Frontal cortex (tissue), 4 donors: ENCODE data around the gene VPS35. TPM values are rescaled to one million over a fixed set of nuclear protein-coding genes. Genes with fewer than 3 reads are reported as not detected.
"Not testable (repeated sequence)": the region's sequence is repeated elsewhere in the genome, so short reads cannot be mapped to it uniquely, and the experiment has no call there.

Source experiments
- DNase-seq, 2 donors: peaks; one replicate each; pipeline ENCODE4 v3.0.0; 2012; ENCODE audit warnings: low spot score in 2 of 2
- FAIRE-seq: peaks from 2 replicates; lab custom pipeline; 2012; peaks lifted over from hg19 to GRCh38; lab: Jason Lieb, UNC
- total RNA-seq: library from RNA; depleted of rRNA; stranded (reverse); fragments of >200 nt; gene quantifications from one replicate; pipeline ENCODE4 v1.2.3, GENCODE V29; 2014
- donor health status: control.
- donor health status: control.
- donor health status: control.

VPS35 gene
- total RNA-seq, 1 donor from 2014 or later = 183 TPM

DNA sequence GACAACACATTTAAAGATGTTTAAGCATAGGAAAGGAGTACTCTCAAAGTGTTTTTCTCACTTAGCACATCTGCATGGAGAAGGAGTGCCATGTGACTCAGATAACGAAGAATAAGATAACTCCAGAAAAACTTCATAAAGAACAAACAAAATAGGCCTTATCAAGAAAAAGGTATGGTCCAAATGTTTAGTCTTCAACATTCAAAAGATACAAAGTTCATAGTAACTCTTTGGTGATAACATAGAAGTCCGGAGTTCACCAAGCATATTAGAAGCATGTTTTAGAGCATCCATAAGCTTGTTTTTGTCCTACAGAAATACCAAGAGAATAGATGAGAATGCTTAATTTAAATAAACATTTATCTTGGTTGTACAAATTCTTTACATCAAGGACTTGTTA lies 7.1 kb downstream of the VPS35 start:
- not testable (repeated sequence) for FAIRE-seq

DNA sequence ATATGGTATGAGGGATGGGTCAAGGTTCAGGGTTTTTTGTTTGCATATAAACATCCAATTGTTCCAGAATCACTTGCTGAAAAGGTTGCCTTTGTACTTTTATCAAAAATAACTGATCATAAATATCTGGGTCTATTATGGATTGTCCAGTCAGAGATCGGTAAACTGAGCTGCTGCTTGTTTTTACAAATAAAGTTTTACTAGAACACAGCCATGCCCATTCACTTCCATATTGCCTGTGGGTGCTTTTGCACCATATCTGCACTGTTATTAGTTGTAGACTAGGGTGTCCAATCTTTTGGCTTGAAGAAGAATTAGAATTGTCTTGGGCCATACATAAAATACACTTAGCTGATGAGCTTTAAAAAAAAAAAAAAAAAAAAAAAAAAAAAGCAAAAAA lies 11.0 kb downstream of the VPS35 start:
- not testable (repeated sequence) for DNase-seq, FAIRE-seq

More for the DNA sequence above, 7.1 kb downstream of the VPS35 start:
- DNase-seq = not testable (repeated sequence)

DNA sequence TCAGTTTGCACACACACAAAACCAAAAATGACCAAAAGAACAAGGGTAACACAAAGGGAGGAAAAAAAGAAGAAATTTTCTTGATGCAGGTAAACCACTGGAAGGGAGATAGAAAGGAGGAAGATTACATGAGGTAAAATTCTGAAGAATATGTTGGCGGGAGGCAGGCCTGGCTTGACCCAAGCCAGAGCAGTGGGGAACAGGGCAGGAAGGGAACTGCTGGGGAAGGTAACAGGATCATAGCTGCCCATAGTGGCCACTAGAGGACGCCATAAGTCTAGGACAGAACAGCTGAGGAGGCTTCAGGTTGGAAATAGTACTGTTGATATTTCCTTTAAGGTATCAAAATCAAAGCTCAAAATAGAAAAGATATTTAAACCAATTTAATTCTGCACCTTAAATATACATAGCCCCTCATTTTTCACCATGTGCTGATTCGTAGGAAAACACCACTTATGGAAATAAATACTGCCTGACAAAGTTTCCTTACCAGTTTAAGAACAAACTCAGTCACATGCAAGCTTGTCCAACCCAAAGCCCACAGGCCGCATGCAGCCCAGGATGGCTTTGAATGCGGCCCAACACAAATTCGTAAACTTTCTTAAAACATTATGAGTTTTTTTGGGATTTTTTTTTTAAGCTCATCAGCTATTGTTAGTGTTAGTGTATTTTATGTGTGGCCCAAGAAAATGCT lies 15.5 kb downstream of the VPS35 start:
- DNase-seq (no peak), FAIRE-seq (no peak)

DNA sequence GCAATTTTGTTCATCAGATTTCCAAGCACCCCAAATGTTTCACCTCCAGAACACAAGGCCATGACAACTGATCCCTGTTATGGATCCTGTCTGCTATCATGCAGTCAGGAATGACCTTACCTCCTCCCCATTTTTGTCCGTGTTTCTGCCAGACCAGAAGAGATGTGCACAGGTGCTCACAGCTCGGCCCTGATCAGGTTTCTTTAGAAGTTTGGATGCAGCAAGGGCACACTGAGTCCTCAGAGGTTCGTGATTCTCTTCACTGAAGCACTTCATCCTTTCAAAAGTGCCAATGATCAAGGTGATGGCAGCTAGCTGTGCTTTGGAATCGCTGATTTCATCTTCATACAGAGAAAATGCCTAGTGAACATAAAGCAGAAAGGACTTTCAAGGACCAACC lies 26.9 kb downstream of the VPS35 start:
- no peak for DNase-seq

DNA sequence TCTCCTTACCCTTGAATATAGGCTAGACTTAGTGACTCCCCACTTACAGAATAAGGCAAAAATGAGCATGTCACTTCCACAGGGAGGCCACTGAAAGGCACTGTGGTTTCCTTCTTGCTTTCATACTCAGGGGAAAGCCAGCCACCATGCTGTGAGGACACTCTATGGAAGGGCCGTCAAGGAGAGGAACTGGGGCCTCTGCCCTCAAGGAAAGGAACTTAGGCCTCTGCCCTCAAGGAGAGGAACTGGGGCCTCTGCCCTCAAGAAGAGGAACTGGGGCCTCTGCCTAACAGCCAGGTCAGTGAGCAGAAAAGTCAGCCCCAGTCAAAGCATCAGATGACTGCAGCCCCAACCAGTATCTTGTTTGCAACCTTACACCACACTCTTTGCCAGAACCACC lies 30.1 kb downstream of the VPS35 start:
- FAIRE-seq = no peak
- no peak for DNase-seq

More for the DNA sequence above, 26.9 kb downstream of the VPS35 start:
- no peak for FAIRE-seq

DNA sequence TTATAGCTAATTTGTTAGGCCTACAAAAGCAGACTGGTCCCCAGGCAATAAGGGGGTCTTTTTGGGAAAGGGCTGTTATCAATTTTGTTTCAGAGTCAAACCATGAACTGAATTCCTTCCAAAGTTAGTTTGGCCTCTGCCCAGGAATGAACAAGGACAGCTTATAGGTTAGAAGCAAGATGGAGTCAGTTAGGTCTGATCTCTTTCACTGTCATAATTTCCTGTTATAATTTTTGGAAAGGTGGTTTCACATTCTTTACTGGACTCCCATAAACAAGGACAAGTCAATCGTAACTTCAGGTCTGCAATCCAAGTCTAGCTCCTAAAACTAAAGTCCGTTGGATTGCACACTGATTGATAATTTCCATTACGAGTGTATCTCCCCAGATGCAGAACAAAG lies 37.7 kb downstream of the VPS35 start:
- DNase-seq (no peak), FAIRE-seq (no peak)

DNA sequence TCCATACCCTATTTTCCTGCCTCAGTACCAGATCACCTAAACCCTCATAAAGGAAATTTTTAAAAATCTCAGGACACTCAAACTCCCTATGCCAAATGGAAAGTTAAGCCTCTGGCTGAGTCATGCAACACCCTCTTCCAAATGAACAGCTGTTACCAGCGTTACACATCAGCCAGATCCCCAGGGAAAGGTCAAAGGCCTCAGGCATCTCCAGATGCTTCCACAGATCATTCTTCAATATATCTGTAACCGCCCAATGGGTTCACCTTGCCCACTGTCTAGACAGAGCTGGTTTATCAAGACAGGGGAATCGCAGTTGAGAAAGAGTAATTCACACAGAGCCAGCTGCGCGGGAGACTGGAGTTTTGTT lies 38.7 kb downstream of the VPS35 start:
- DNase-seq (no peak), FAIRE-seq (no peak)

DNA sequence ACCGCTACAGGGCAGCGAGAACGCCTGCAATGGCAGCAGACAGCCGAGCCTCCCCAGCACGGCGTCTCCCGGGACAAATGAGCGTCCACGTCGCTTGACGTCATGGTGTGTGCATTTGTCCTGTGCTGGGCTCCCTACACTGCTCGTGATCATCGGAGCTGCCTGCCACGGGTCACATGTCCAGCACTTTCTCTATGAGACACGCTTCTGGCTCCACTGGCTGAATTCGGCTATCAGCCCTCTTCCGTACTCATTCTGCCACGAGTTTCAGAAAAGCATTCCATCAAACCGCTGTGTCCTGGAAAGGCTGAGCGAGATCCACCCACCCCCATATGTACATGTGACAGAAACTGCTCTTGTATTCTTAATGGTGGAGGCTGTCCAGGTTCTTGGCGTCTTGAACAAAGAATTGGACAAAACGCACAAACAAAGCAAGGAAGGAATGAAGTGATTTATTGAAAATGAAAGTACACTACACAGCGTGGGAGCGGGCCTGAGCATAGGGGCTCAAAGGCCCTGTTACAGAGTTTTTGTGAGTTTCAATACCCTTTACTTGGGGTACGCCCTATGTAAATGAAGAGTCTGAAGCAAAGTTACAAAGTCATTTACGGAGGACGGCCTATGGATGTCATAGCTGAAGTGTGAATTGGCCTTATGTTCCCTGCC lies 39.3 kb downstream of the VPS35 start:
- no peak for FAIRE-seq
- DNase-seq = peak in 1 of 2 donors; percentile 21

DNA sequence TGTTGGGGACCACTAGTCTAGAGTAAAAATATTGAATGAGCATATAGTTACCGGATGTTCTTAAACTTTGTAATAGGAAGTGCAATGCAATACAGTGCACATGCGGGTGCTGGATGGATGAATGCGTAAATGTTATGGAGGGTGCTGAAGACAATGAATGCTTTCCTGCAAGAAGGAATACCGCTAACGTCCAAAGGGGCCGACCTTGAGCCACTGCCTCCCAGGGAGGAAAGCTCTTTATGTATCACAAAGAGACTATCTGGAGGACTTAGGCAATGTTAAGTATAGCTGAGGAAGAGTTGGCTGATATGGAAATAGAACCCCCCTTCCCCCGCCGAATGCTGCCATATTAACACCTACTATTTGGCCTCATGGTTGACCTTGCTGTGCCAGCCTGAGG lies 40.3 kb downstream of the VPS35 start:
- FAIRE-seq (no peak), DNase-seq (no peak)

DNA sequence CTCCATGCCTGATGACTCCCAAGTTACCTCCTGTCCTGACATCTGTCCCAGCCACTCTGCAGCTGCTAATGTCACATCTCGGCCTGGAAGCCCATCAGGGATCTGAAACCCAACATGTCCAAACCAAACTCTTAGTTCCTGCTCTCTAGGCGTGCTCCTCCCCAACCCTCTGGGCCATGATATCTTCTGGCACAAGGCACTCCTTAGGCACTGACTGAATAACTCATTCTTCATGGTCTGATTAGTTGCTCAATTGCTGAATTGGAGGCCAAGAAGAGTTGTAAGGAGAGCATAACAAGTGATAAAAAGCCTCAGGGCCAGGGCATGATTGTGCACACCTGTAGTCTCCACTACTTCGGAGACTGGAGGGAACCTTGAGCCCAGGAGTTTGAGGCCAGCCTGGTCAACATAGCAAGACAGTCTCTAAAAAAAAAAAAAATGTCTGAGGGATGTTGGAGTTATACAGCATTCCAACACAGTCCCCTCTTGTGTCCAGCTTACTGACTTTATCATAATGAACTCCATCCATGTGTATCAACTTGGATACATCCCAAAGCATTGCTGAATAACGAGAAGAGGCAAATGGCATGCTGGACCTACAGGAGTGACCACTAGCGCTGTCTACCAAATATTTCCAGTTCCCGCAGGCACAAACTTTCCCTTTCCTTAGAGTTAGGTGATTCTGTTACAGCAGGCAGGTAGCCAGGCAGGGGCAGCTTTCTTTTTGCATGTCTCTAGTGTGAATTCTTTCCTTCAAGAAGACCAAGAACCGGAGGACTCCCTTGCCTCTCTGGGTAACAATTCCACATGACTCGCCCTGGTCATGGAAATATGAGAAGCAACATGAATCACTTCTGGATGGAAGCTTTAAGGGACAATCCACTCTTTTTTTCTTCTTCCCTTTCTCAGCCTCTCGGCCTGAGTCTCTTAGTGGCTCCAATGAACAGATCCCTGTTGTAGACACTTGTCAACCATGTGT lies 49.7 kb downstream of the VPS35 start:
- no peak for DNase-seq
- FAIRE-seq = no peak

DNA sequence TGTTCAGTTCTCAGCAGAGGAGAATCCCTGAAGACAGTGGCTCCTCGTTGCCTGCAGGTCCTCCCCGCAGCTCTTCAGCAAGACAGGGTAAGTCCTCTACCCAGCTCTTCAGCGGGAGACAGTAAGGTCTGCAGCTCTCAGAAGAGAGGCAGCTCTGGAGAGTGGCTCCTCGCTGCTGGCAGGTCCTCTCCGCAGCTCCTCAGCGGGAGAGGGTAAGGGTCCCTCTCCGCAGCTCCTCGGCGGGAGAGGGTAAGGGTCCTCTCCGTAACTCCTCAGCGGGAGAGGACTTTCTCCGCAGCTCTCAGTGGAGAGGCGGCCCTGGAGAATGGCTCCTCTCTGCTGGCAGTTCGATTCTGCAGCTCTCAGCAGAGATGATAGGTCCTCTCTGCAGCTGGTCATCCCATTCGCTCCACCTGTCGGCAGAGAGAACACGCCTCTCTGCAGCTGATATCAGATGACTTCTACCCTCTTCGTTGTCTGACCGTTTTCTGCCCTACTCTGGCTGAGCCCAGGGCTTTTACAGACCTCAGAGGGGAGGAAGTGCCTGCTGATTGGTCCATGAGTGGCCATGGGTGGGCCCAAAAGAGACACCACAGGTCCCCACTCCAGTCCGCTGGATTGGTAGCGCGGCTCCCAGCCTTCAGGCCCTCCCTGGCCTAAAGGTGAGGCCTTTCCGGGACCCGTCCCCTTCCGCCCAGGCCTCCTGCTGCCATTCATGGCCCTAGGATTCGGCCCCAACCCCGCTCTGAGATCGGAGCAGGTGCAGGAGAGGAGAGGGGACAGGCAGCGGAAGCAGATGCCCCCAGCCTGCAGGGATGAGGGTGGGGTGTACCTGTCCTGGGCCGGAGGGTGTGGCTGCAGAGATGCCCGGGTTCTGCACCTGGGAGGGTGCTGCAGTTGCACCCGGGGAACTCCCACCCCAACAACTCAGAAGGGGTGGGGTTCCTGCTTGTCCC lies 55.9 kb downstream of the VPS35 start:
- no peak for FAIRE-seq

DNA sequence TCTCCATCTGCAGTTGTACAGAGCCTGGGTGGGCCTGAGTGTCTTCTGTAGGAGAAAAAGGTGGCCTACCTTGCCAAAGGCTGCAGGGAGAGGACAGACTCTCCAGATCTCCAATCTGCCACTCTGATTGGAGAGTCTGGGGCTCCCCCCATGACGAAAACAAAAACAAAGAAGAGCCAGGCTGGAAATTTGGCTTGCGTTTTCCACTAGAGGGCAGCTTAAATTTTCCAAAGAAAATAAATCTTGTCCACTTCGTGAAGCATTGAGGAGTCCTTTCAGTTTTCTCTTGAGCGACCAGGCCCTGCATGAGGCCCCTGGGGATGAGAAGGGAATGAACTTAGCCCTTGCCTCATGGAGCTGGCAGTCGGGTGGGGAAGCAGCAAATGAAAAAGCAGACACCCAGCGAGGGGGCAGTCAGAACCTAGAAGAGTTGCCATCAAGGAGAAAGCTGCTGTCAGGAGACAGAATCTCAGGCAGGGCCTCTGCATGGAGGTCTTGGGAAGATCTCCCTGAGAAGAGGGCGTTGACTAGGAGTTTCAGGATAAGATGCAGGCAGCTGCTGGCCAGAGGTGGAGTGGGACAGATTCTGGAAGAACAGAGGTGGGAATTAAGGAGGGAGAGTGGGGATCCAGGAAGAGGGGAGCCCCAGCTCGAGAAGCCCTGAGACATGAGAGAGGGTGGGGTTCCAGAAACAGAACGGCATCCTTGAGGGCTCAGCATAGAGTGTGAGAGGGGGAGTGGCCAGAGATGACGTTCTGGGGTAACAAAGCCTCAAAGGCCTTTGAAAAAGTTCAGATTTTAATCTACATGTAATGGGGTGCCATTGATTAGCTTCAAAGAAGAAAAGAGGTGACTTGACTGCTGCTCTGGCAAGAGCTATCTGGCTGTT lies 59.4 kb downstream of the VPS35 start:
- peak in 1 of 2 donors; percentile 54 for DNase-seq
- FAIRE-seq = no peak

More for the DNA sequence above, 55.9 kb downstream of the VPS35 start:
- no peak for DNase-seq

DNA sequence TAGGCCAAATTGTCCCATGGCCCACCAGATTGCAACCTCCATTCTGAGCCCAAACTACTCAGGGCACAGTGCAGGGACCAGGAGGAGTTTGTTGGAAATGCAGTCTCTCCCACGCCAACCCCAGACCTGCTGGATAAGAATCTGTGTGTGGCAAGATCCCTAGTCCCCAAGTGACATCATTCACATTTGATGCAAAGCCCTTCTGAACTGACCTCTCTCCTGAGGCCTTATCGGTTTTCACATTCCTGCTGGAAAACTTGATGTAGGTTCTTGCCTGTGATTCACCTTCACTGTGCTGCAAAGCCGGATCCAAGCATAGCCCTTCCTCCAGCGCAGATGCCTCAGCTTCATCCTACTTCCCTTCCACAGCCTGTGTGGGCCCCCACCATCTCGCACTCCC lies 61.2 kb downstream of the VPS35 start:
- FAIRE-seq = no peak
- DNase-seq = no peak

DNA sequence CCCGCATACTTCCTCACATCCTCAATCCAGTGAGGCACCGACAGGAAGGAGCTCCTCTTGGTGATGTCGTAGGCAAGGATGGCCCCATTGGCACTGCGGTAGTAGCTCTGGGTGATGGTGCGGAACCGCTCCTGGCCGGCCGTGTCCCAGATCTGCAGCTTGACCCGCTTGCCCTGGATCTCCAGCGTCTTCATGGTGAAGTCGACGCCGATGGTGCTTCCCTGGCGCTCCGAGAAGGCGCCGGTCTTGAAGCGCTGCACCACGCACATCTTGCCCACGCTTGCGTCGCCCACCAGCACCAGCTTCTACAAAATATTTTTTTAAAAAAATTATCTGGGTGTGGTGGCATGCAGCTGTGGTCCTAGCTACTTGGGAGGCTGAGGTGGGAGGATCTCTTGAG lies 62.3 kb downstream of the VPS35 start:
- not testable (repeated sequence) for DNase-seq, FAIRE-seq

DNA sequence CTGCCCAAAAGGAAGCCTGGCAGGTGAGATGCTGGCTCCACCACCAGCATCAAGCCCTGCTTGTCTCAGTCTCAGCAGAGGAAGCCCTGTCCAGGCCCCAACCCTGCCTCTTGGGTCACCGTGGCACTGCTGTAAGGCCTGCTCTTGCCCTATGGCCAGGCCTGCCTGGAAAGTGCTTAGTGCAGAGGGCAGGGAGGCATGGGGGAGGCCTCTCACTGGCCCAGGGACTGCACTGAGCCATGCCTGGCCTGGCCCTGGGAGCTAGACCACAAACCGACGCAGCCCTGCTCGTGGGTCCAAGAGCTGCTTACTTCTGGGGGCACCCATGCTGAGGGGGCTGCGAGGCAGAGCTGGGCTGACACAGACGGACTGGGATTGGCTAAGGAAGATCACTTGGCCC lies 64.1 kb downstream of the VPS35 start:
- FAIRE-seq, DNase-seq: not testable (repeated sequence)

DNA sequence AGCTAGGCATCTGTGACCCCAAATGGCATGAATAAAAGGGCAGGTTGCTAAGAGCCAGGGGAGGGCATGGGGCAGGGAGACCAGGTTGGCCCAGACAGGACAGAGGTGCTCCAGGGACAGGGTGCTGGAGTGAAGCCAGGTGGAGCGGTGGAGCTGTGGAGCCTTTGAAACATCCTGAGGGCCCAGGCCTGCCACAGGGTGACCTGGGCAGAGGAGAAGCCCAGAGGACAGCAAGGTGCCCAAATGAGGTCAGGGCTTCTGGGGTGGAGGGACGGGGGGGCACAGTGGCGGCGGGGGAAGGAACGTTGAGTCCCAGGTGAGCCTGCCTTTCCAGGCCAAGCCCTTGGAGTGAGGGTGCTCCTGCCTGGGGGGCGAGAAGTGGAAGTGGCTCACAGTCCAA lies 65.3 kb downstream of the VPS35 start:
- not testable (repeated sequence) for DNase-seq, FAIRE-seq

DNA sequence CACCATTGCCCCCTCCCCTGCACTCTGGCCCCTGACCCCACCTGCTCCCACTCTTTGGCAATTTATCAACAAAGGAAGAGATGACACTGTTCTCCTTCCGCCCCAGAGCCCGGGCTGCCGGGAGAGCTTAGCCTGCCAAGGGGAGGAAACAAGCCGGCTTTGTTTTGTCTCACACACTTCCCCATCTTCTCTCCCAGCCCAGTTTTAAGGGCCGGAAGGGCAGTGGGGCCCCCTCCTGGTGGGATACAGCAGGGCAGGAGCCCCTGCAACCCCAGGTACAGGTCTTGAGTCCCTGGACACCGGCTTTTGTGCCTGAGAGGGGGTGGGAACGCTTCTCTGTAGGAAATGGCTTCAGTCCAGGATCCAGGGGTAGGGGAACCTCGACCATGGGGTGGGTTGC lies 65.7 kb downstream of the VPS35 start:
- not testable (repeated sequence) for DNase-seq, FAIRE-seq

DNA sequence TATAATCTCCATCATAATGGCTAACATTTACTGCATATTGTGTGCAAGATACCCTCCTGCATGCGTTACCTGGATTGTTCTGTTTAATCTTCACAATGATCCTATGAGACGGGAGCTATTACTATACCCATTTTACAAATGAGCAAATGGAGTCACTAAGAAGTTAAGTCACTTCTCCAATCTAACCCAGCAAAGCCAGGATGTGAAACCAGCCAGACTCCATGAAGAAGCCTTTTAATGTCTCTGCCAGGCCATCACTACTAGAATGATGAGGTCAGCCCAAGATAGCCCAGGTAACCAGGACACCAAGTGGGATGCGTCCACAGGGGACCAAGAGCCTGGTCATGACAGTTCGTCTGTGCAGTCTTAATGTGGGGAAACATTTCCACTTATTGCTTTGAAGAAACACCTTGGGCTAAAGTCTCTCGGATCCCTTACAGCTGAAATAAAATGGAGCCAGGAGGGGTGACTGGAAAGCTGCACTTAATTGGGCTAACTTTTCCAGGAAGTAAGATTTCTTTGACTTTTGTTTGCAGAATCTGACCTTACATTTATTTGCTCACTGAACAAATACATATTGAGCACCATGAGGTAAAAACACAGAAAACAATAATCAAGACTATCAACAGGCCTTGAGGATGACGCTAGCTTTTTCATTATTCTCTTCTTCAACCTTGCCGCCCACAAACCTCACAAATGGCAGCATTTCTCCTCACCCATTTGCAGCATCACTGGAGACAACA lies 66.9 kb downstream of the VPS35 start:
- DNase-seq (no peak), FAIRE-seq (no peak)
